ENCODE results near the gene KIAA2012.

DNA sequence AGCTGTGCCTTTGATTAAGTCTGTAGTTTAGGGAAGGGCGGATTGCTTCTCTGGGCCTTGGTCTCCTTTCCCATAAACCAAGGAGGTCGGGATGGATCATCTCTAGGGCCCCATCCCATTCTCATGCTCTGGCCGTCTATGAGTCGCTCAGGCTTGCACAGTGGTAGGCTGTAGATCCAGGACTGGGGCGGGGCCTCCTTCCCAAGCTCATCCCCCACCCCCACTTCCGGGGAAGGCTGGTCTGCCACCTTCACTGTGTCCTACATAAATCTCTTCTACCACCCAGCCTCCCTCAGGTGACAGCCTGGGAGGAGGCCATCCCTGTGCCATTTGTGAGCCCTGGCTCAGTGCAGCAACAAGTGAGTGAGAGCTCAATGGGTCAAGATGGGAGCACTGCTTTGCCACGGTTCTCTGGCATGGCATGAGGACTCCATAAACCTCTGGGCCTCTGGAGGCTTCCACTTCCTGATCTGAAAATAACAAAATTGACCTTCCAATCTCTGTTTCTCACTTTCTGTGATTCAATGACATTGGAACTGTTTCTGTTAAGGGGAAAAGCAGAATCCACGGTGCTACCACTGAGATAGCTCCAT, 96.9 kb downstream of the KIAA2012 start:
- TF ChIP-seq, protein P1, sequence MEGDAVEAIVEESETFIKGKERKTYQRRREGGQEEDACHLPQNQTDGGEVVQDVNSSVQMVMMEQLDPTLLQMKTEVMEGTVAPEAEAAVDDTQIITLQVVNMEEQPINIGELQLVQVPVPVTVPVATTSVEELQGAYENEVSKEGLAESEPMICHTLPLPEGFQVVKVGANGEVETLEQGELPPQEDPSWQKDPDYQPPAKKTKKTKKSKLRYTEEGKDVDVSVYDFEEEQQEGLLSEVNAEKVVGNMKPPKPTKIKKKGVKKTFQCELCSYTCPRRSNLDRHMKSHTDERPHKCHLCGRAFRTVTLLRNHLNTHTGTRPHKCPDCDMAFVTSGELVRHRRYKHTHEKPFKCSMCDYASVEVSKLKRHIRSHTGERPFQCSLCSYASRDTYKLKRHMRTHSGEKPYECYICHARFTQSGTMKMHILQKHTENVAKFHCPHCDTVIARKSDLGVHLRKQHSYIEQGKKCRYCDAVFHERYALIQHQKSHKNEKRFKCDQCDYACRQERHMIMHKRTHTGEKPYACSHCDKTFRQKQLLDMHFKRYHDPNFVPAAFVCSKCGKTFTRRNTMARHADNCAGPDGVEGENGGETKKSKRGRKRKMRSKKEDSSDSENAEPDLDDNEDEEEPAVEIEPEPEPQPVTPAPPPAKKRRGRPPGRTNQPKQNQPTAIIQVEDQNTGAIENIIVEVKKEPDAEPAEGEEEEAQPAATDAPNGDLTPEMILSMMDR (IDR thresholded peaks at IDR 0.05; ENCODE audit: insufficient read depth, low read depth, low read length) = no peak
- no peak for TF ChIP-seq EZH2 (IDR thresholded peaks at IDR 0.05; ENCODE audit: insufficient read depth, low read length)
